NCI-H146 (cell line): ENCODE measurements around the gene ZMYM4.
A peak's percentile ranks its signal among the peaks of the same experiment; 100 is the strongest.

Experiments
- DNase-seq: peaks from one replicate; lab custom pipeline; 2025; lab: John Stamatoyannopoulos, UW

ZMYM4 gene

DNA sequence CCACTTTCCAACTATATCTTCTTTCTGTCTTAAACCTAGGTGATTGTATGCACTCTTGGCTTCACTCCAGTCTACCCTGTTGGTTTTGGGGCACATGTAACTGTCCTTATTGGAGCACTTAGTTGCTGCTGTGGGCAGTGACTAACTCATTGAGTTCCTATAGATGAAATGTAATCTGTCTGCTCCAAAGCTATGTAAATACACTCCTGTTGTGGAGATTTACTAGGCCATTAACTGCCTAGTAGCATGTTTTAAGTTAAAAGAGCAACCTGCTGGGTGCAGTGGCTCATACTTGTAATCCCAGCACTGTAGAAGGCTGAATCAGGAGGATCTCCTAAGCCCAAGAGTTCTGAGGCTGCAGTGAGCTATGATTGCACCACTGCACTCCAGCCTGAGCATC lies 137.6 kb downstream of the ZMYM4 start:
- no peak for DNase-seq

DNA sequence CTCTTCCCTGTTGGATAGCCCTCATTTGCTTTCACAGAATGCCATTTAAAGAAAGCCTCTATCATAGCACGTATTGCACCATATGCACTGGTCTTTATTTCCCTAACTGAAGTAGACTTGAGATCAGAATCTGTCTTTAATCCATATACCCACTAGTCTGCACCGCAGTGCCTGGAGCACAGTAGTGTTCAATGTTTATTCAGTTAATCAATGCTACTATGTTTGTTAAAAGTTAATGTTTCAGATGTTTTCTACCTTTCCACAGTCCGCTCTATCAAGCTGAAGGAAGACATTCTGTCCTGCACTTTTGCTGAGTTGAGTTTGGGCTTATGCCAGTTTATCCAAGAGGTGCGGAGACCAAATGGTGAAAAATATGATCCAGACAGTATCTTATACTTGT lies 139.2 kb downstream of the ZMYM4 start:
- no peak for DNase-seq

DNA sequence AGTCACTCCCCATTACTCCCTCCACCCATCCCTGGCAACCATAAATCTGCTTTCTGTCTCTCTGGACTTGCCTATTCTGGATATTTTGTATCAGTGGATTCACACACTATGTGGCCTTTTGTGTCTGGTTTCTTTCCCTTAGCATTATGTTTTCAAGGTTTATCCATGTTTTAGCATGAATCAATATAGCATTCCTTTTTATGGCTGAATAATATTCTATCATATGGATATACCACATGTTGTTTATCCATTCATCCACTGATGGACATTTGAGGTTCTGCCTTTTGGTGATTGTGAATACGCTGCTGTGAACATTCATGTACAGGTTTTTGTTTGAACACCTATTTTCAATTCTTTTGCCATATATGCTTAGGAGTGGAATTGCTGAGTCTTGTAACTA lies 140.4 kb downstream of the ZMYM4 start:
- no peak for DNase-seq

DNA sequence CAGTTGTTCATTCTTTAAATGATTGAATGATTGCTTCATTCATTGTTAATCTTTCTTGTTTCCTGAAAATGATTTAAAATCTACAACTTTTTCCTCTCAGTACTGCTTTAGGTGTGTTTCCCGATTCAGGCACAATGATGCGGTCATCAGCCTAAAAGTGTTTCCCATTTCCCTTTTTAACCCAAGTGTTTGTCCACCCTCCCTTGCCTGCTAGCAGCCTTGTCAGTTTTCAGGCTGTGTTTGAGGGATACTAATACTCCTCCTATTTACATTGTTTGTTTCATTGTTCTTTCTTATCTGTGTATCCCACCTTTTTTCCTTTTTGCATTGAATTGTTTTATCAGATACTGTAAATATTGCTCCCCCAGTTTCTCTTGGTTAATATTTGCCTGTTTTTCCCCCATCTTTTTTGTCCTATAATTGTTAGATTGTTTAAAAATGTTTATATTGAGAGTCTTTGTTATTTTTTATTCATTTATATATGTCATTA lies 157.6 kb downstream of the ZMYM4 start:
- no peak for DNase-seq

DNA sequence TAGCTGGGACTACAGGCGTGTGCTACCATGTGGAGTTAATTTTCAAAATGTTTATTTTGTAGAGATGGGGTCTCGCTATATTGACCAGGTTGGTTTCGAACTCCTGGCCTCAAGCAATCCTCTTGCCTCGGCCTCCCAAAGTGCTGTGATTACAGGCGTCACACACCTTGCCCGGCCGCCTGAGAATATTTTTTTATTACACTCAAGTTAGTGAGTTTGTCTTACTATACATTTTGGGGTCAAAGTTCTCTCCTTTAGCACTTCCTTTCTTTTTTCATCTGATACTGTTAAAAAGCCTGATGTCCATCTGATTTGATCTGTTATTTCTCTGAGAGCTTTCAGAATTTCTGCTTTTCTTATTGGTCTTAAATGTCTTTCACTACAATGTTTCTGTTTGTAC lies 159.9 kb downstream of the ZMYM4 start:
- no peak for DNase-seq

DNA sequence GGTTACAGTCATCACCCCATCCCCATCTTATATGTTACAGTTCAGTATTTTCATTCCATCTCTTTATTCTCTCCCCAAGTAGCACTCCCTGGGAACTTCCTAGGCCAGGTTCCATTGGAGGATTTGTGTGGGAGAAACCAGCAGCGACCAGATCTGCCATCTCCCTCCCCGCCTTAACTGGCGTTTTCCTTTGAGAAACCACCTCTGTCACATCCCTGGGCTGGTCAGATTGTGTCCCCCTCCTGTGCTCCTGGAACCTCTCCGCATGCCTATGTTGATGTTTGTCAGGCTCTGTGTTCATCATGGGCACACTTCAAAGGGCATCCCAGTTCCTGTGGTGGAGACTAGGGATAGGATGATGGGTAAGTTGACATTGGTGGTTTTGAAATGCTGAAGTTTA lies 162.3 kb downstream of the ZMYM4 start:
- no peak for DNase-seq

DNA sequence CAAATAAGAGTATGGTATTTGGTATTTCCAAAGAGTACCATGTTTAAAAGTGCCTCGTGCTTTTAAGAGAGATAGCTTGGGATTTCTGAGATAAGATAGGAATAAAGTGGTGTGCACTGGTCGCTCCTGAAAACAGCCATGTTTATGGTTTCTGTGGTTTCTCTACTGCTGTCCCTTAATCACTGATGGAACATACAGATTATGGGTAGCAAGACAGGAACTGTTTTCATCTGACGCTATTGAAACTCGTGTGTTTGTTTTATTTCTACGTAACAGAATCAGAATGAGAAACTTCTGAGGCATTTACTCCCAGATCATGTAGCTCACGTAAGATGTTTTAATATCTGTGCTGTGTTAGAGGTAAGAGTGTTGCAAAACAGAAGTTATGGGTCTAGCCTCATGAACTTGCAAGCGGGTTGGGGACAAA lies 162.7 kb downstream of the ZMYM4 start:
- DNase-seq, result no peak

DNA sequence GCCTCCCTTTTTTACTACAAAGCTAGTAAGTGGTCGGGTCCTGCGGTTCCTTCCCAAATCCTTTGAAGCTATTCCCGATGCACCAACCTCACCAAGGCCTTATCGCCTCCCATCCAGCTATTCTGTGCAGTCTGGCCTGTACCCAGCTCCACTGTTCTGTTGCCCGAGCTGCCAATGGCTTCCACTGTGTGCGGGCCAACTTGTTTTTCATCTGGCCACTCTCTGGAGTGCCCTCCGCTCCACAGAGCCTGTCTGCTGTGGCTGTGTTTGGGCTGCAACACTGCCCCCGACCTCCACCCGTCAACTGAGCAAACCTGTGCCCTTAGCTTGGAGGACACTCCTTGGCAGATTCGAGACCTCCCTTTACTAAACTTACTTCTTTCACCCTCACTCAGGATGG lies 163.7 kb downstream of the ZMYM4 start:
- DNase-seq, result no peak

DNA sequence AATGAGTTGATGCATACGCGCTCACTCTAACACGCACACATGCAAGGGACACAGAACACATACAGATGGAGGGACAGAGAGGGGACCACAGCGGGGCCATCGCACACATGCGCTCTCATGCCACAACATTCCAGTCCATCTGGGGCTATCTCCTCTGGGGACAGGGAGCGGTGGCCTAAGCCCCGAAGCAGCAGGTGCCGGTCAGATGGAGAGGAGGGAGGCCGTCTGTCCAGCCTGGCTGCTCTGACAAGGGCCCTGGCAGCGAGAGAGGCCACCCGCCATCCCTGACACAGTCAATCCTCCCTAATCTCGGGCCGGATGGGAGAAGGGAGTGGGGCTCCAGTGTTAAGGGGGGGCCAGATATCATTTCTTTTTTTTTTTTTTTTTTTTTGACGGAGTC lies 165.2 kb downstream of the ZMYM4 start:
- no peak for DNase-seq

DNA sequence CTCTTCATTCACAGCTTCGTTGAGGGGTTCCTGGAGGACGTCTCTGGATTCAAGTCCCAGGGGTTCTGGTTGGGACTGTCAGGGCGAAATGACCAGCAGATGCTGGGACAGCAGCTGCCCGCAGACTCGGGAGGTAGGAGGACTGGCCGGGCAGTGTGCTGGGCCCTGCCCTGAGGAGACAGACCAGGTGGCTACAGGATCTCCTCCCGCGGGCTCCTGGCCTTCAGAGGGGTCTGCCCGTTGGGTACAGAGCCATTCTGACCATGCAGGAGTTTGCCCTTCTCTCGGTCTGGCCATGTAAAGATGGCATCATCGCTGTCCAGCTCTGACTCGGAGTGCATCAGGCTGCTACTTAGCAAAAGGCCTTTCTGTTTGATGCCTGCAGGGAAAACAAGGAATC lies 166.2 kb downstream of the ZMYM4 start:
- no peak for DNase-seq

DNA sequence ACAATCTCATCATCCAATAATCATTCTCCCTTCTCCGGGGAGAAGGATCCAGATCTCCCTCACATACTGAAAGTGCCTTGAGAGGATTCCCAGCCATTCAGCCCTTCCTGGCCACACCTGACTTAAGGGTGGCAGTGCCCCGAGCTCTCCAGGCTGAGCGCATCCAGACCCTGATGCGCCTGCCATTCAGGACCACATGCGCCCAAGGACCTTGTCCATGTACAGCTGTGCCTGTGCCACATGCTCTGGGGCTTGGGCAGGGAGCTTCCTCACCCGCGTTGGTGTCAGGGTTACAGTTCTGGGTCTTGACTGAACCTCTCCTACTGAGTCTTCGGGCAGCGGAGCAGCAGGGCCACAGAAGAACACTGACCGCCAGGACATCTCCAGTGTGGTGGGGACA lies 167.6 kb downstream of the ZMYM4 start:
- no peak for DNase-seq

DNA sequence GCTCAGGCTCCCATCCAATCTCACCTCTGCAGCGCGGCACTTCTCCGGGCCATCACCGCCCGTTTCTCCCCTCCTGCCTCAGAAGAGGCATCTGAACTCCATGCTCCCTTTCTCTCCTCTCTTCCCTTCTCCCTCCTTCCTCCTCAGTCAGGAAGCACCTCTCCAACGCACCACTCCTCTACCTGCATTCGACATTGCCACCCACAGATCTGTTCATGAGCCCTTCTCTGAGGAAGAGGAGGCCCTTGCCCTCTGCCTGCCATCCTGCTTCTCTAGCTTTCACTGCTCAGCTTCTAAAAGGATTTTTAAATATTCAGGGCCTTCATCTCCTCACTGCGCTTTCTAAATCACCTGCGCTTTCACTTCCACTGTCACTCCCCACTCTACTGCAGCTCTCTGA lies 168.7 kb downstream of the ZMYM4 start:
- no peak for DNase-seq

DNA sequence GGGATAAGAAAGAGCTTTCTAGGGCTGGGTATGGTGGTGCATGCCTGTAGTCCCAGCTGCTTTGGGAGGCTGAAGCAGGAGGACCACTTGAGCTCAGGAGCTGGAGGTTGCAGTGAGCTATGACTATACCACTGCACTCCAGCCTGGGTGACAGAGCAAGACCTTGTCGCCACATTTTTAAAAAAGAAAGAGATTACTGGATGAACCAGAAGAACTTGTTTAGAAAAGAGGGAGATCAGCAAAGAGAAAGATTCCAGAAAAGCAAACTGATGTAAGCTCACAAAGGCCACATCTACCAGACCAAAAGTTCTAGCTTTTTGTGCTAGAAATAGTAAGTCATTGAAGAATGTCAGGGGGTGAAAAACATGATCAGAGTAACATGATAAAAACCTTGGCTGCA lies 171.1 kb downstream of the ZMYM4 start:
- no peak for DNase-seq

DNA sequence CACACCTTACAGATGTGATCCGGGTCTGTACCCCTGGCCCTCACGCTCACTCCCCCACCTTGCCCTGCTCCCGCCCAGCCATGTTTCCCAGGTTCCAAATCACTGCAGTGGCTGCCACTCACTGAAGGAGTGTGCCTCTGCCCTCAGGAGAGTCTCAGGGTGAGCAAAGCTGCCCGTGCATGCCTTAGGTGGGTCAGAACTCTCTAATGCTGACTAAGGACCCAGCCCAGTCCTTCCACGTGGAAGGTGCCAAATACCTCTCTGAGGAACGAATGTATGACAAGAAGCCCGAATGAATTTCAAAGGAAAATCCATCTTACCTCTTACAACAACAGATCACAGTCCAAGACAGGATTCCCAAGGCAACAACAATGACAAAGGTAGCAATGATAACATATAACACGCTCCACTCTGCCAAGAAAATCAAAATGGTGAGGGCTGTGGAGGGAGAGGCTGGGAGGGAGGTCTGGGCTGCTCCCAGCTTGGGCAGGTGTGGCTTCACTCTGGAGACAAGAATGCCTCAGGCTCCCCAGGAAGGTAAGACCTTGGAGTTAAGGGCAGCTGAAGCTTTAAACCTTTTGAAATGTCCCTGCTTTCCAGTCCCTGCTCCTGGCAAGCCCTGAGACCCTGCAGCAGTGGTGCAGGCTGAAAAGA lies 173.5 kb downstream of the ZMYM4 start:
- DNase-seq, result no peak

DNA sequence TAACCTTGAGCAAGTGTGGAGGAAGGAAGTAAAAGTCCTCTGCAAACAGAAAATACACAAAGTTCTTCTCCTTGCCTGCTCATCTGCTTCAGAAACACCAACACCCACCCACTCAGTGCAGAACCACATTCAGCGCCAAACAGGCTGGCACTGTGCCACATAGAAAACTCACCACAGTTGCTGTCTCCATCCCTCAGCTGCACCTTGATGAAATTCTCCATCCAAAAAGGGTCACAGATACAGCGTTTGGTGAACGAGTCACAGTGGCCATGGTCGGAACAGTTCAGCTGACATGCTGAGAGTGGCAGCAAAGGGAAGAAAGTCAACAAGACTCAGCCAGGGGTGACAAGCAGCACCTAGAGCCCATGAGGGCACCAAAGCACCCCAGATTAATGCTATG lies 174.2 kb downstream of the ZMYM4 start:
- DNase-seq, result no peak

DNA sequence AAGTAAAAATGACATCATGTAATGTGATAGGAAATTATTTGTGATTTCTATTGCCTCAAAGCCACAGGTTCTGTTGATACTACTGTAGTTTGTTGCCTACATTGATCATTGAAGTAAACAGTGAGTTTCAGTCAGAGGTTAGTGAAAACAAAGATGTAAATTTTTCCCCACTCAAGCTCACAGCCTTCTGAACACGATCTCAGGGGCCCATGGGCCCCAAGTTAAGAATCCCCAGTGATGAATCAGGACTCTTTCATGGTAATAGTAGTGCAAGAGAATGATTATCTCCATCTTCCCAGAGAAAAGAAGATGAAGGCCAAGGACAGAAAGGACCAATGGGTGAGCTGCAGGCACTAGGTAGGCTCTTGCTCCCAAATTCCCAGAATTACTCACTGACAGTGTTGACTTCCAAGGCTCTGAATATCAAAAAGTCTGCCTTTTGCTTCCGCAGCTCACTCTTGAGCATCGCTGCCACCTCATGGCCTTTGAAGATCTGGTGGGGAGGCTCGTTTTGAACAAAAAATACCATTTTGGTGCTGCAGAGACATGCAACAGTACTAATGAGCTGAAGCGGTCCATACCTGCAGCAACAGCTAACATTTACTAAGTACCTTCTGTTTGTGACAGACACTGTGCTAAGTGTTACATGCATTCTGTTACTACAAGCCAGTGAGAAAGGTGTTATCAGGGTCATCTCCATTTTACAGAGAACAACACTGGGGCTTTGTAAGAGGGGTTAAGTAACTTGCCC lies 175.4 kb downstream of the ZMYM4 start:
- no peak for DNase-seq

DNA sequence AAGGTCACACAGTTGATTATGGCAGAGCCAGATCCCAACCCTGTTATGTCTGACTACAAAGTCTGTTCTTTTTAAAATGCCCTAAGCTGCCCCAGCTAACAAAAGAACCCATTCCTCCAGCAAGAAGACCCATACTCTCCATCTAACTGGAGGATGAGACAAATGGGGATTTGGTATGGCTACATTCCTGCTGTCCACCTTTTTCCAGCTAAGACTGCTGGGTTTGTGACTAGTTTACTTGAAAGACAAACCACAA lies 175.9 kb downstream of the ZMYM4 start:
- no peak for DNase-seq

DNA sequence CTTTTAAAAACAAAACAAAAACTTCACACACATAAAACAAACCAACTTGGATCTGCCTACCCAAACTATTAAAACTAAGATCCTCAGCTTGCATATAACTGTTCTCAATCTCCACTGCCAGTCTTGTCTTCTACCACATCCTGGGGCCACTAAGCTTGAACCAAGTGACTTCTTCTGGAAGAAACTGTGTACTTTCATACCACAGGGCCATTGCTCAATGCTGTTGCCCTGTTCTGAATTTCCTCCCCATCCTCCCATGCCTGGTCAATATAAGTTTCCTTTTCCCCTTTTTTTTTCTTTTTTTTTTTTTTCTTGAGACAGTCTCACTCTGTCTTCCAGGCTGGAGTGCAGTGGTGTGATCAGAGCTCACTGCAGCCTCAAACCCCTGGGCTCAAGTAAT lies 178.8 kb downstream of the ZMYM4 start:
- DNase-seq, result no peak

DNA sequence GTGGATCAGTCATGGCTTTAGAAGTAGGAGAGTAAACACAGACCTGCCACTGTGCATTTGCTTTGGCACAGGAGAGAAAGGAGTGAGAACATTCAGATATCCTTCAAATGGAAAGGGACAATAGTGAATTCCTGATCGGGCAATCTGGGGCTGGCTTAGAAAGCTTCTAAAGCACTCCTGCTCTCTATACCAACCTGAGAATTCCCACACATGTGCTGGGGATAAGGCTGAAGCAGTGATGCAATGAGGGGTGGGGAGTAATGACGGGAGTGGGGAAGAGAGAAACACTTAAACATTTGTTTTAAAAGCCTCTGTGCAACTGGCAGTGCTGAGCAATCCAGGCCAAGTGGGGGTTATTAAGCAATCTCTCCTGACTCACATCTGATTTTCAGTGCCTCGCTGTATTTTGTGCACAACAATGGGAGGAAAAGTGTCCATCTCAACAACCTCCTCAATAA lies 179.9 kb downstream of the ZMYM4 start:
- no peak for DNase-seq

DNA sequence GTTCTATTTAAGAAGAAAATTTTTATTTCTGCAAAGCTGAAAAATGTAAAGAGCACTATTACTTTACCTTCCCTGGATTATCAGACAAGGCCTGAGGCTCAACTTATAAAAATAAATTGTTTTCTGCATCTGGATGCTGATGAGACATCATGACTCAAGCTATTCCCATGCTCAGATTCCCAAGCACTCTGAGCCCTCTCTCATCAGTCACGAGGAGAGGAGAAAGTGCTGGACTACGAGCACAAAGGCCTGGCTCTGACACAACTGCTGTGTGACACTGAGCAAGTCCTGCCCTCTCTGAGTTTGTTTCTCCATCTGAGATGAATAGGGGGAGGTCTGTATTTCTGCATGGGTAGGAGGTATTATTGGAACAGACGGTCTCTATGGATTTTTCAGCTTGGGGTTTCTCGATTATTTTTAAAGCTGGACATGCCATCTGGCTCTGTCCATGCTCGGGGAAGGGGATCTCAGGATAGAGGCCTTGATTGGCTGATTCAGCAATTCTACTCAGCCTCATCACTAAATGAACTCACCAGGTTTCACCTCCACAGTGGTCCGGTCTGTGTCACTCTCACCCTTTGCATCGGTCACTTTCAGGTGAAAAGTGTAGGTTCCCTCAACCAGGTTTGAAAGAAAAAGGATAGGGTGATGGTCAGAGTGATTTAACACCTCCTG lies 181.0 kb downstream of the ZMYM4 start:
- DNase-seq, result no peak

DNA sequence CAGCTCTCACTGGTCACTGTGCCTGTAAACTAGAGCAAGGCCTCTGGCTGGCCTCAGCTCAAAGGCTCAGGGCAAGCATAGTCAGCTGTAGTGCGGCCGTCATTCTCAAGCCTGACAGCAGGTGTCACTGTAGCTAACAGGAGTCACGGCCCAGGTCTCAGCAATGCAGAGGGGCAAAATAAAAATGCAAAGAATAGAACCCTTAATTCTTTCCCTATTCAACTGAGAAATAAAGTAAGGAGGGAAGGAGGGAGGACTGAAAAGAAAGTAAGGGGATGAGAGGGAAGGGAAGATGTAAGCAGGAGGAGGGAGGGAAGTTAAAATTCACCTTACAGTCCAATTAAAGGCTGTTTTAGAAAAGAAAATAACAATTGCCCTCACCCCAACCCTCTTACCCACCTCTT lies 182.6 kb downstream of the ZMYM4 start:
- DNase-seq, result peak; percentile 37

DNA sequence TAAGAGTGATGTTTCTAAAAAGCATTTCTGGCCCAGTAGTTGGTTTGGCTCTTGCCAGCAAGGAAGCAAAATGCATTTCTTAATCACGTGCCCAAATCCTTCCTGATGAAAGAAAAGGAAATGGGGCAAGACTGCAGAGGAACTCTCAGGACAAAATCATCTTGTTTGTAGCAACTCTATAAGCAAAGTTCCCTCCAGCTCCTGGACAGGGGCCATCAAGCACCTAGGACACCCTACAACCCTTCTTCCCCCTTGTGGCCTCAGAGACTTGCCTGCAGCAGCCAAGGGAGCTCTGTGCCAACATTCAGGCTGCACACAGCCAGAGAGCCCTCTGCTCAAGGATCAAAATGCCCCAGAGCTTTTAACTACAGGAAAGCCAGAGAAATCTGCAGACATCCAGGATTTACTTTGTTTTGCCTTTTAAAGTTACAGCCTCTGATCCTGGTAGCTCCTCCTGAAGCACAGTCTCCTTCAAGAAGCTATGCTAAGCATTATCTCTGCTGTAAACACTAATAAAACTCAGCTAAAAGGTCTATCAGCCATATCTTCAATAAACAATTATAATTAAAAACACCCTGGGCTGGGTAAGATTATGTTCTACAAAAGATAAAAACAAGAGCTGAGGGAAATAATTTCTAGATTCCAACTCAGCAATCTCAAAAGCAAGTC lies 183.7 kb downstream of the ZMYM4 start:
- DNase-seq, result no peak

DNA sequence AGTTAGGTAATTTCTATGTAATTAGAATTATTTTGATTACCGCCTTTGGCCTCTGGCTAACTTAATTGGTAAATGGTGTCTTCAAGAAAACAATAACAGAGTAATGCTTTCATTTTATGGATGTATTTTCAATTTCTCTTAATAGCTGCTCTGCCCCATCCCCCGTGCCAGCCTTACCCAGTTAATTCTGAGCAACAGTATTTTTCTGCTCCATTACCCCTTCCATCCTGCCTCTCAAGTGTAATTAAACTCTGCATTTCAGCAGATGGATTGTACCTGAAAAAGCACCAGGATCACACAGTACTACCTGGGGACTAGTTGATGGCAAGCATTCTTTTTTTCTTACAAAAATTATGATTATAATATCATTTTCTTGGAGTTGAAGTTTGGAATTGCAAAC lies 184.5 kb downstream of the ZMYM4 start:
- no peak for DNase-seq
